NCI-H2107 (cell line): ENCODE results near the gene XRCC6.

Experiments used
- DNase-seq: peaks from one replicate; lab custom pipeline; 2025; lab: John Stamatoyannopoulos, UW

The XRCC6 gene

DNA sequence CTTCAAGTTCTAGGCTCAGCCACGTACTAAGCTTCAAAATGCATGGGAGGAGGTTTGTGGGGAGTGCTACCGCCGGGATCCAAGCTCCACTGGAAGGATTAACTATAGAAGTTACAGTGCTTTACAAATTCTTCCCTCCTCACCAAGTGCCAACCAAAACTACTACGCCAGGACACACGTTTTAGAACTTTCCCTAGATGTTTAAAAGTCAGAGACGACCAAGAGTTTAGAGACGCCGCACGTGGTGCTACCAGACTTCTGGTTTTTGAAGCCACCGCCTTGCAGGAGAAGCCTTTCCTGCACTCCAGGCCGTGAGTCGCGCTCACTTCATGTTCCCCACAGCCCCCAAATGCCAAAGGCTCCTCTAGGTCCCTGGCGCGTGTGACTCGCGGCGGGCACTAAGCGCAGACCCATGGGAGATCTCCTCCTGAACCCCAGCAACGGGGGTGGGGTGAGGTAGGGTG, 66.8 kb downstream of the XRCC6 start:
- DNase-seq = no peak

- DNase-seq = peak; percentile 92
Observed at GRCh38 chr22:41688365-41689211, 67.5 kb downstream of the XRCC6 start, which contains the start of gene SNU13. Gene SNU13, minus strand, starts transcription at chr22:41688867. Its CDS starts 71 bp downstream, at chr22:41688796.

GRCh38 chr22:41690476-41690875, 69.4 kb downstream of the XRCC6 start:
- no peak for DNase-seq

- DNase-seq = no peak
Observed at GRCh38 chr22:41695211-41695610, 74.1 kb downstream of the XRCC6 start.

DNA sequence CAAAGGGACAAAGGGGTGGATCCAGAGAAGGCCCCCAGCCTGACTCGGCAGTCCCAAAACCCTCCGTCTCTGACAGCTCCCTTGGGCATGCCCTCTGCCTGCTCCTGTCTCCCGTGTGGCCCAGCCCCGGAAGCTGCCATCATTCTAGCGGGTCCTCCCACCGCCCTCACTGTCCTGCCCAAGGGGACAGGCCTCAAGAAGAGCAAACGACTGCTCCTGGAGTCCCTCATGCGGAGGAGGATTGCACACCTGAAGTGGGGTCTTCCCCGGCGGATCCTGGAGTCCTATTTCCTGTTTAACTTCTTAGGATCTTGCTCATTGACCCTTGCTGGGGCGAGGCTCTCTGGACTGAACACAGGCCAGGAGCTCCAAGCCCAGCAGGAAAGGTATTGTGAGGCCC, 75.6 kb downstream of the XRCC6 start:
- no peak for DNase-seq

DNA sequence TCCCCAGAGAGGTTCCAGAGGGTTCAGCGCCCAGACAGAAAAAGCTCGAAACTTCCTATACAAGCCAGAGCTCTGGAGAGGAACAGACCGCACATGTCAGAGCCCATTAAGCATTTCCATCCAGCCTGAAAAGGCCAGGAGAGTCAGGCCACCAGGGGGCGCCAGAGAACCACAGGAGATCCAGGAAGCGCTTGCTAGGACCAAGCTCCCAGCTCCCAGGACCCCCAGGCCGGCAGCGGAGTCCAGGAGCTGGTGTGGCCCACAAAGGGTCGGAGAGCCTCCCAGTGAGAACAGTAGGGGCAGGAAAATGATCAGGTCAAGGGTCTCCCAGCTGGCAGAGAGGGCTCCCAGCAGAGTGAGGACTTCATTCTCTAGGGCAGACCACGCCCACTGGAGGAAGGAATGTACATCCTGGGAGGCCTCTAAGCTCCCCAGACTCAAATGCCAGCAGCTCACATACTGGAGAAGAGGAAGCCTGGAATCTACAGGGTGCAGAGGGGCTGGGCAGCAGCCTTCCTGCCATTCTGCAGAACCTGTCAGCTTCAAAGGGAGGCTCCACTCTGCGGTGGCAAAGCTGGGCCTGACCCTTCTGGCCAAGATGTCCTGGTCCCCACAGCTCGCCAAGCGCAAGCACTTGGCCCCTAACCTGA, 76.2 kb downstream of the XRCC6 start:
- peak; percentile 67 for DNase-seq

DNA sequence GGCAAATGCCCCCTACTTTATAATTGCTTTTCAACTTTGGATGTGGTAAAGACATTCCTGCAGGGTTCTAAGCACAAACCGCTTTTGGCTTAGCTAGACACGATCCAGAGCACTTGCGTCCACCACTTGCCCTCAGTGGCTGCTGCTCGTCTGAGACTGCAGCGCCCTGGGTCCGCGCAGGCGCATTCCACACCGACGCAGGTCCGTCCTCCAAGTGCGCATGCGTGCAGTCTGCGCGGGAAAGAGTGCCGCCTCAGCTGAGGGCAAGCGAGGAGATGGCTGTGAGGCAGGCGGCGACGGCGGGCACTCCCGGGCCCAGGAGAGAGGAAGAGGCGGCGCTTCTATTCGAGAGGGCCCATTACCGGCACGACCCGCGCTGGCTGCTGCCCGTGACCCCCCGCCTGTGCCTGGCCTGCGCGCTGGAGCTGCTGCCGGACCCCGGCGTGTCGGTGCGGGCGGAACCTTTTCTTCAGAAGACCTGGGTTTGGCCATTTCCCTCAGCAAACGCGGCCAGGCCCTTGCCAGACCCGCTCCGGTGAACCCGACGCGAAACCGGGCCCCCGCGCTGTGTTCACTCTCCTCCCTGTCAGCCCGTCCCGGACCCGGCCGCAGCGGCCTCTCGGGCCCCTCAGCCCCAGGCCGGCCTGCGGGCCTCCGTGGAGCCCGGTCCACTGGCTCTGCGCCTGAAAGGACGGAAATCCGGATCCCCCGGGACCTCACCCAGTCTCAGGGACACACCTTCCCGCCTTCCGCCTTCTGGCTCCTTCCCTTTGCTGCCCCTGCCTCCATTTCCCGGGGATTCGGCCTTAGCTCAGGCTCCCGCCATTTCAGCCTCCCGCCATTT, 78.4 kb downstream of the XRCC6 start, which contains the start of gene MEI1:
TSS of gene MEI1 (plus strand) at position 240 of the 844 bp plus-strand sequence. CDS start at position 276, 36 bp downstream.
- no peak for DNase-seq

DNA sequence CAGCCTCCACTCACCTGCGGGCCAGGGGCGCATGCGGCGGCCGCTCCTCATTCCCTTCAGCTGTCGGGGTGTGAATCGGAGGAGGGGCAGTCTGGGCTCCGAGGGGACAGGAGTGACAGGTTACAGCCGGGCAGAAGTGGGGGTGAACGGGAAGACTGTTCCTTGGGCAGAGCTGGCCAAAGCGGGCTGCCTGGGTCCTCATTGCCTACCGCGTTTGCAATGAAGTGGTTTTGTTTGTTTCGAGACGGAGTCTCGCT, 78.9 kb downstream of the XRCC6 start:
- DNase-seq = no peak

DNA sequence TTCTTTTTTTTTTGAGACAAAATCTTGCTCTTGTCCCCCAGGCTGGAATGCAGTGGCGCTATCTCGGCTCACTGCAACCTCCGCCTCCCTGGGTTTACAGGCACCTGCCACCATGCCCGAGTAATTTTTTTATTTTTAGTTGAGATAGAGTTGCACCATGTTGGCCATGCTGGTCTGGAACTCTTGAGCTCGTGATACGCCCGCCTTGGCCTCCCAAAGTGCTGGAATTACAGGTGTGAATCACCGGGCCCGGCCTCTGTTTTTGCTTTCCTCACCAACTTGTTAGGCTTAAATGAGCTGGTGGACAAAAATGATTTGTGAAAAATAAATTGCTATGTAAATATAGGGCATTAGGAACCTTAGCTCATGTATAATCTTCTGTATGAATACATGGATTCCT, 81.7 kb downstream of the XRCC6 start:
- no peak for DNase-seq

GRCh38 chr22:41709341-41709740, 88.2 kb downstream of the XRCC6 start:
- no peak for DNase-seq

GRCh38 chr22:41713004-41713403, 91.9 kb downstream of the XRCC6 start:
- DNase-seq = no peak
